M059J (cell line): ENCODE data around the gene ADD1. TPM values are rescaled to one million over a fixed set of nuclear protein-coding genes. Genes with fewer than 3 reads are reported as not detected.

ENCODE experiments used
- DNase-seq: peaks from one replicate; pipeline ENCODE4 v3.0.0-alpha.2; 2012; ENCODE audit warnings: low read depth
- total RNA-seq: library from RNA; depleted of rRNA; stranded (reverse); fragments of >200 nt; shearing (Covaris generic); gene quantifications from 2 replicates; pipeline ENCODE4 v1.2.3, GENCODE V29; 2014

The ADD1 gene
- total RNA-seq, 1 experiment from 2014 or later: 193 TPM

GRCh38 chr4:2822461-2823300, 21.0 kb upstream of the ADD1 start:
- DNase-seq: no peak

- no peak for DNase-seq
Measured at GRCh38 chr4:2823301-2823670, 20.4 kb upstream of the ADD1 start.

GRCh38 chr4:2823671-2824328, 19.8 kb upstream of the ADD1 start:
- DNase-seq: no peak

GRCh38 chr4:2824329-2824835, 19.3 kb upstream of the ADD1 start:
- no peak for DNase-seq

GRCh38 chr4:2824836-2825381, 18.7 kb upstream of the ADD1 start:
- DNase-seq: no peak

GRCh38 chr4:2825740-2826139, 17.9 kb upstream of the ADD1 start:
- DNase-seq: no peak

GRCh38 chr4:2827071-2827873, 16.4 kb upstream of the ADD1 start:
- no peak for DNase-seq

- DNase-seq: no peak
Measured at GRCh38 chr4:2827874-2828751, 15.5 kb upstream of the ADD1 start.

- DNase-seq: no peak
Measured at GRCh38 chr4:2828758-2829181, 14.9 kb upstream of the ADD1 start.

GRCh38 chr4:2829321-2829932, 14.2 kb upstream of the ADD1 start:
- no peak for DNase-seq

GRCh38 chr4:2829933-2830451, 13.7 kb upstream of the ADD1 start:
- no peak for DNase-seq

- DNase-seq: no peak
Measured at GRCh38 chr4:2830632-2831610, 12.7 kb upstream of the ADD1 start.

GRCh38 chr4:2831611-2832308, 11.9 kb upstream of the ADD1 start:
- DNase-seq: no peak

- no peak for DNase-seq
Measured at GRCh38 chr4:2832309-2832980, 11.2 kb upstream of the ADD1 start.

- DNase-seq: no peak
Measured at GRCh38 chr4:2832981-2833670, 10.5 kb upstream of the ADD1 start.

- DNase-seq: no peak
Measured at GRCh38 chr4:2833671-2834000, 10.0 kb upstream of the ADD1 start.
